GM12865 (cell line): ENCODE data around the gene OR51B2.

Source experiments
- DNase-seq: peaks from one replicate; pipeline ENCODE4 v3.0.0; 2010; ENCODE audit warnings: low read depth
- H3K4me3 ChIP-seq: 2 replicates; pipeline ENCODE4 v1.5.1; 2011; ENCODE audit warnings: mild to moderate bottlenecking, low read depth, low read length, control low read depth
- CTCF ChIP-seq: IDR thresholded peaks from 2 replicates; pipeline ENCODE4 v1.5.1; 2011; ENCODE audit warnings: low read length, control low read depth, low read depth, inconsistent platforms; ENCODE audit not compliant: insufficient read depth; ENCODE audit errors: missing control alignments

The OR51B2 gene

GRCh38 chr11:5307256-5308019 lies 16.7 kb downstream of the OR51B2 start:
- no peak for DNase-seq
- TF ChIP-seq CTCF, result no peak

GRCh38 chr11:5304046-5304445 lies 20.1 kb downstream of the OR51B2 start:
- no peak for TF ChIP-seq CTCF
- no peak for DNase-seq
- no peak overlapping the region for H3K4me3 ChIP-seq

More at GRCh38 chr11:5307256-5308019, 16.7 kb downstream of the OR51B2 start:
- H3K4me3 ChIP-seq, result no peak overlapping the region

- no peak for DNase-seq
- no peak overlapping the region for H3K4me3 ChIP-seq
- no peak for TF ChIP-seq CTCF
Measured at GRCh38 chr11:5303626-5304025, 20.5 kb downstream of the OR51B2 start.

GRCh38 chr11:5301846-5302245 lies 22.3 kb downstream of the OR51B2 start, which contains the start of gene OR51B4:
Gene OR51B4 (minus strand): TSS chr11:5301946. CDS start chr11:5301946, 0 bp downstream.
- no peak for TF ChIP-seq CTCF
- H3K4me3 ChIP-seq, result no peak within 1 kb of the TSS
- no peak for DNase-seq

GRCh38 chr11:5300251-5300650 lies 23.8 kb downstream of the OR51B2 start:
- DNase-seq, result no peak
- no peak overlapping the region for H3K4me3 ChIP-seq
- TF ChIP-seq CTCF, result no peak

- no peak for TF ChIP-seq CTCF
- DNase-seq, result no peak
- H3K4me3 ChIP-seq, result no peak overlapping the region
Measured at GRCh38 chr11:5298451-5298850, 25.6 kb downstream of the OR51B2 start.
